ENCODE results near the gene GIMAP8.

- TF ChIP-seq, protein P1, sequence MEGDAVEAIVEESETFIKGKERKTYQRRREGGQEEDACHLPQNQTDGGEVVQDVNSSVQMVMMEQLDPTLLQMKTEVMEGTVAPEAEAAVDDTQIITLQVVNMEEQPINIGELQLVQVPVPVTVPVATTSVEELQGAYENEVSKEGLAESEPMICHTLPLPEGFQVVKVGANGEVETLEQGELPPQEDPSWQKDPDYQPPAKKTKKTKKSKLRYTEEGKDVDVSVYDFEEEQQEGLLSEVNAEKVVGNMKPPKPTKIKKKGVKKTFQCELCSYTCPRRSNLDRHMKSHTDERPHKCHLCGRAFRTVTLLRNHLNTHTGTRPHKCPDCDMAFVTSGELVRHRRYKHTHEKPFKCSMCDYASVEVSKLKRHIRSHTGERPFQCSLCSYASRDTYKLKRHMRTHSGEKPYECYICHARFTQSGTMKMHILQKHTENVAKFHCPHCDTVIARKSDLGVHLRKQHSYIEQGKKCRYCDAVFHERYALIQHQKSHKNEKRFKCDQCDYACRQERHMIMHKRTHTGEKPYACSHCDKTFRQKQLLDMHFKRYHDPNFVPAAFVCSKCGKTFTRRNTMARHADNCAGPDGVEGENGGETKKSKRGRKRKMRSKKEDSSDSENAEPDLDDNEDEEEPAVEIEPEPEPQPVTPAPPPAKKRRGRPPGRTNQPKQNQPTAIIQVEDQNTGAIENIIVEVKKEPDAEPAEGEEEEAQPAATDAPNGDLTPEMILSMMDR (IDR thresholded peaks at IDR 0.05) = no peak
- TF ChIP-seq POLR2A (IDR thresholded peaks at IDR 0.05) = no peak
Observed at GRCh38 chr7:150432915-150433892, 17.2 kb upstream of the GIMAP8 start.

All from heart left ventricle (tissue), 13 donors.